Calu3 (cell line): ENCODE results near the gene GORAB. TPM values are rescaled to one million over a fixed set of nuclear protein-coding genes. Genes with fewer than 3 reads are reported as not detected.

ENCODE experiments used
- BruUV-seq: library from RNA; stranded (reverse); fragments of 400-500 nt; replicated peaks from 2 replicates; lab custom pipeline; 2021; lab: Mats Ljungman, UMichigan
- CTCF ChIA-PET: fragments of 300-600 bp; sonication (Branson Sonifier 250); formaldehyde crosslinking; loops from one replicate; lab custom pipeline; 2022; ENCODE audit warnings: antibody characterized with exemption; lab: Charles Lee
- DNase-seq: peaks from one replicate; pipeline ENCODE4 v3.0.0; 2022
- H3K27ac Mint-ChIP-seq: one replicate; pipeline ENCODE4 v1.8.0; 2022; ENCODE audit warnings: mixed read lengths; ENCODE audit not compliant: unreplicated experiment
- H3K27me3 Mint-ChIP-seq: one replicate; pipeline ENCODE4 v1.8.0; 2022; ENCODE audit warnings: mixed read lengths; ENCODE audit not compliant: unreplicated experiment
- H3K36me3 Mint-ChIP-seq: one replicate; pipeline ENCODE4 v1.8.0; 2022; ENCODE audit warnings: mild to moderate bottlenecking, moderate library complexity, mixed read lengths; ENCODE audit not compliant: insufficient read depth, unreplicated experiment
- H3K4me1 Mint-ChIP-seq: one replicate; pipeline ENCODE4 v1.8.0; 2022; ENCODE audit warnings: mild to moderate bottlenecking, low read depth, mixed read lengths; ENCODE audit not compliant: unreplicated experiment
- H3K4me3 Mint-ChIP-seq: one replicate; pipeline ENCODE4 v1.8.0; 2022; ENCODE audit warnings: mild to moderate bottlenecking, low read depth, moderate library complexity, mixed read lengths; ENCODE audit not compliant: unreplicated experiment
- H3K9me3 Mint-ChIP-seq: one replicate; pipeline ENCODE4 v1.8.0; 2022; ENCODE audit warnings: low read depth, mixed read lengths; ENCODE audit not compliant: unreplicated experiment
- intact Hi-C: fragments of 100-400 bp; cut with micrococcal nuclease; formaldehyde crosslinking; loops from one replicate; pipeline ENCODE4 v1.10.0; 2022; ENCODE audit not compliant: unreplicated experiment
- total RNA-seq: library from RNA; stranded (reverse); gene quantifications from 2 replicates; pipeline ENCODE4 v1.2.3, GENCODE V29; 2022
- TF ChIP-seq, protein P1 (sequence below): fragments of 200-600 bp; IDR thresholded peaks from one replicate; pipeline ENCODE4 v1.8.0; 2022; ENCODE audit warnings: antibody characterized with exemption; ENCODE audit not compliant: unreplicated experiment

The GORAB gene
- total RNA-seq, 1 experiment from 2014 or later: 20.5 TPM

DNA sequence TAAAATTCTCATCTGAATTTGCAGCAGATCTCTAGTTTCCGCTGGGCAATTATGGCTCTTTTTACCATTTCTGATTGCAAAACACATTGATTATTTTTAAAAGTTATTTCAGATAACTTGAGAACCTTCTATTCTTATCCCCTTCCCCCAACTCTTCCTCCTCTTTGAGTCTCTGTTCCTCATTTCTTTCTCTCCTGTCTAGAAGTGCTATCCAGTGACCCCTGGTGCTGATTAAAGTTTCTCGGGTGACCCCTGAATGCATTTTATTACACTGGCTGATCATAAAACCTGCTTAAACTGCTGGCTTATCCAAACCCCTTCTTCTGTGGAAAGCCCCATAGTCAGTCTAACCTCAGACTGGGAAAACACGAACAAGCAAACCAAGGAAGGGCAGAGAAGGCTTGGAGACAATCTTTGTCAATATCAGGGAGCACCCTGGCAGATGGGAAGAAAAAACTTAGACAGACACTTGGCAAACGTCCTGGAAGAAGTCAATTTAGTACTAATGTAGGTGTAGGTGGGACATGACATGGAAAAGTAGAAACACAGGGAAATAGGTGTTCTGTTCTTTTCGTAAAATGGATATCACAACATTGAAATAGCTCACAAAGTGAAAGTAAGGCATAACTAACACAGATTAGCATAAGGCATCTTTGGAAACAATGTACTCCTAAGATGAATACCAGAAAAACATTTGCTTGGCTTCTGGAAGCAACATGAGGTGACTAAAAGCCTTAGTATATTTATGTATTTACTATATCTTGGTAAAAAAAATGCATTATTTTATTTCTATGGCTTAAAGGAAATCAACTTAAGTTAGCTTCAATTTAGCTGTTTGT is 61.4 kb downstream of the GORAB start:
- H3K27me3 Mint-ChIP-seq: no peaks in the 10 kb centered on the region
- TF ChIP-seq, protein P1, sequence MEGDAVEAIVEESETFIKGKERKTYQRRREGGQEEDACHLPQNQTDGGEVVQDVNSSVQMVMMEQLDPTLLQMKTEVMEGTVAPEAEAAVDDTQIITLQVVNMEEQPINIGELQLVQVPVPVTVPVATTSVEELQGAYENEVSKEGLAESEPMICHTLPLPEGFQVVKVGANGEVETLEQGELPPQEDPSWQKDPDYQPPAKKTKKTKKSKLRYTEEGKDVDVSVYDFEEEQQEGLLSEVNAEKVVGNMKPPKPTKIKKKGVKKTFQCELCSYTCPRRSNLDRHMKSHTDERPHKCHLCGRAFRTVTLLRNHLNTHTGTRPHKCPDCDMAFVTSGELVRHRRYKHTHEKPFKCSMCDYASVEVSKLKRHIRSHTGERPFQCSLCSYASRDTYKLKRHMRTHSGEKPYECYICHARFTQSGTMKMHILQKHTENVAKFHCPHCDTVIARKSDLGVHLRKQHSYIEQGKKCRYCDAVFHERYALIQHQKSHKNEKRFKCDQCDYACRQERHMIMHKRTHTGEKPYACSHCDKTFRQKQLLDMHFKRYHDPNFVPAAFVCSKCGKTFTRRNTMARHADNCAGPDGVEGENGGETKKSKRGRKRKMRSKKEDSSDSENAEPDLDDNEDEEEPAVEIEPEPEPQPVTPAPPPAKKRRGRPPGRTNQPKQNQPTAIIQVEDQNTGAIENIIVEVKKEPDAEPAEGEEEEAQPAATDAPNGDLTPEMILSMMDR: no peak
- H3K36me3 Mint-ChIP-seq: no peaks in the 10 kb centered on the region
- DNase-seq: no peak
- BruUV-seq: no TSS peak
- H3K9me3 Mint-ChIP-seq: no peaks in the 10 kb centered on the region
- H3K4me3 Mint-ChIP-seq: peak overlapping the region; percentile 5
- H3K4me1 Mint-ChIP-seq: peaks cover 13% of the 10 kb centered on the region
- intact Hi-C loops: no loop called here
- CTCF ChIA-PET: no interaction called here
- H3K27ac Mint-ChIP-seq: no peak overlapping the region

DNA sequence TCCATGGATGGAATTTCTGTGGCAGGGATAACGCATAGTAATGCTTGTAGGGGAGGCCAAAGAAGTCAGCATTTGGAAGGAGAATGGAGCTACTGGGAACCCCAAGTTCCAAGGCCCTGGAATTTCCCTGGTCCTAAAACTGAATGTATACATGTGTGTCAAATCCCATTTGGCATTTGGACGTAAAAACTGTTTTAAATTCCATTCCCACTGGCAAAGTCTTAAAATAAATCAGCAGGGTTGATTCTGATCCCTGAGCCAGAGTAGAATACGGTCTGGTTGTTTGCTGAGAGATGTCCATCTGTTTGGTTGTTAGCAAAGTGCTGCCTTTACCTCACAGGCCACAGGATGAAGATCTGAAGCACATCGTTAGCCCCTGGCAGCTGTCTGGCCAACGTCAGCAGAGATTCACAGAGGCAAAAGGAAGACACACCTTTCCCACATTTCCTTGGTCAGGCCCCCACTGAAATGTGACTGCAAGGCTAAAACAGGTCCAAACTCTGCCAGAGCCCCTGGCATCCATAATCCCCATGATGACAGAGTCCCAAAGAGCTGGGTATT is 62.2 kb downstream of the GORAB start:
- CTCF ChIA-PET: no interaction called here
- no peaks in the 10 kb centered on the region for H3K27me3 Mint-ChIP-seq
- TF ChIP-seq, protein P1: no peak
- H3K4me3 Mint-ChIP-seq: peak overlapping the region; percentile 5
- no peaks in the 10 kb centered on the region for H3K36me3 Mint-ChIP-seq
- no TSS peak for BruUV-seq
- H3K9me3 Mint-ChIP-seq: no peaks in the 10 kb centered on the region
- H3K27ac Mint-ChIP-seq: no peak overlapping the region
- peaks cover 13% of the 10 kb centered on the region for H3K4me1 Mint-ChIP-seq
- no peak for DNase-seq
- intact Hi-C loops: no loop called here

DNA sequence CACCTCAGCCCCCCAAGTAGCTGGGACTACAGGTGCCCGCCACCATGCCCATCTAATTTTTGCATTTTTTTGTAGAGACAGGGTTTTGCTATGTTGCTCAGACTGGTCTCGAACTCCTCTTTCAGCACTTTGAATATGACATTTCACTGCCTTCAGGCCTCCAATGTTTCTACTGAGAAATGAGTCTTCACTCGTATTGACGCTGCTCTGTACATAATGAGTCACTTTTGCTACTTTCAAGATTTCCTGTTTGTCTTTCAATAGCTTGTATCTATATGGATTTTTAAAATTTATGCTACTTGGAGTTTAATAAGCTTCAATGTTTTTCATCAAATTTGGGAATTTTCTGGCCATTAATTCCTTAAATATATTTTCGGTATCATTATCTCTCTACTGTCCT is 64.7 kb downstream of the GORAB start:
- no peaks in the 10 kb centered on the region for H3K36me3 Mint-ChIP-seq
- H3K27ac Mint-ChIP-seq: no peak overlapping the region
- H3K27me3 Mint-ChIP-seq: no peaks in the 10 kb centered on the region
- intact Hi-C loops: no loop called here
- CTCF ChIA-PET: interaction anchor here (0.6 kb wide), 1 partner anchor 822 kb away, joined by 3 read pairs; no protein-coding TSS in a partner anchor
- no peak for DNase-seq
- no TSS peak for BruUV-seq
- H3K4me3 Mint-ChIP-seq: no peak overlapping the region
- TF ChIP-seq, protein P1: no peak
- peaks cover 13% of the 10 kb centered on the region for H3K4me1 Mint-ChIP-seq
- H3K9me3 Mint-ChIP-seq: peaks cover 6% of the 10 kb centered on the region

DNA sequence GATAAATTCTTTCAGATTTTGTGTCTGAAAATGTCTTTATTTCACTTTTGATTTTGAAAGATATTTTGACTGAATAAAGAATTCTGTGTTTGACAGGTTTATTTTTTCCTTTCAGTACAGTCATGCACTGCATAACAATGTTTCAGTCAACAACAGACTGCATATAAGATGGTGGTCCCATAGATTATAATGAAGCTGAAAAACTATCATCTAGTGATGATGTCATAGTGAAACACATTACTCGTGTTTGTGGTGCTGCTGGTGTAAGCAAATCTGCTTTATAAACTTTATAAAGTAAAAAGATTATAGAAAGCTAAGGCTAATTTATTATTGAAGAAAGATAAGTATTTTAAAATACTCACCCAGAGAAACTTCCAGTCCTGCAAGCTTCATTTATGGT is 66.7 kb downstream of the GORAB start:
- Mint-ChIP-seq H3K27me3 (no peaks in the 10 kb centered on the region), H3K4me3 (no peak overlapping the region), H3K36me3 (no peaks in the 10 kb centered on the region), H3K9me3 (peaks cover 14% of the 10 kb centered on the region), H3K27ac (no peak overlapping the region), H3K4me1 (peaks cover 13% of the 10 kb centered on the region)
- BruUV-seq: no TSS peak
- intact Hi-C loops: no loop called here
- CTCF ChIA-PET: interaction anchor here (1.0 kb wide), 1 partner anchor 59 kb away, joined by 3 read pairs; no protein-coding TSS in a partner anchor
- TF ChIP-seq, protein P1: no peak
- DNase-seq: no peak
